Renal pelvis (tissue), 4 donors: ENCODE data around the gene RBFA. TPM values are rescaled to one million over a fixed set of nuclear protein-coding genes. Genes with fewer than 3 reads are reported as not detected.
A peak's percentile ranks its signal among the peaks of the same experiment; 100 is the strongest.
"Not testable (repeated sequence)": the region's sequence is repeated elsewhere in the genome, so short reads cannot be mapped to it uniquely, and the experiment has no call there.

Source experiments
- DNase-seq: peaks from one replicate; pipeline ENCODE4 v3.0.0-alpha.2; 2013
- polyA plus RNA-seq, 3 donors: library from polyadenylated mRNA; unstranded; fragments of 120-200 nt; gene quantifications; one replicate each; pipeline ENCODE4 v1.2.1, GENCODE V29; 2013; ENCODE audit not compliant: insufficient read length in 3 of 3

The RBFA gene
- polyA plus RNA-seq, 3 donors: 31.3 to 43.6 (median 40.4) TPM

DNA sequence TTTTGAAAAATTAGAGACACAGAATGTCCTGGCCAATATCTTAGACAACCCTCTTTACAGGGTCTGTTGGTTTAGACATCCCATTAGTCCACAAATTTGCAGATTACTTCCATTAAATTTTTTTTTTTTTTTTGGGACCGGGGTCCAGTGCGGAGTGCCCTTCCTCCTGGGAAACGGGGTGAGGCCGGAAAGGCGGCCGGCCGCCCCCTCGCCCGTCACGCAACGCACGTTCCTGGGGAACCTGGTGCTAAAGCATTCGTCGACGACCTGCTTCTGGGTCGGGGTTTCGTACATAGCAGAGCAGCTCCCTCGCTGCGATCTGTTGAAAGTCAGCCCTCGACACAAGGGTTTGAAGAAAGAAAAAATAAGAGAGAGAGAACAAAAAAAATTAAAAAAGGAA is 21.5 kb upstream of the RBFA start:
- DNase-seq: no peak

- DNase-seq: no peak
Observed at GRCh38 chr18:80022613-80023012, 11.6 kb upstream of the RBFA start.

DNA sequence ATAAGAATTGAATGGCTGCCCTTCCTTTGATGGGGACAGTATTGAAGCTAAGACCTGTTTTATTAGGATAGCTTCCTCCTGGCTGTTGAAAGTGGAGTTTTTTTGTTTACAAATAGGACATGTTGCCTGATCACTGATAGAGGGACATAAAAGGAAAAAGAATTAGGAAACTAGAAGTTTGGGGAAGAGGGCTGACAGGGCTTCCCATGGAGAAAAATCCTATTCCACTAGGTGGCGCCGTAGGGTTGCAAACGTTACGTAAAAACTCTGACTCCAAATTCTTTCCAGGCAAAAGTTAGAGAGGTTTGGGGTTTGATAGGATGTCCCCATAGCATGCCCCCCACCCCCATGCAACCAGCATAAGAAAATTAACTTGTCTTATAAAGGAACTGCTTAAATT is 11.1 kb upstream of the RBFA start:
- no peak for DNase-seq

DNA sequence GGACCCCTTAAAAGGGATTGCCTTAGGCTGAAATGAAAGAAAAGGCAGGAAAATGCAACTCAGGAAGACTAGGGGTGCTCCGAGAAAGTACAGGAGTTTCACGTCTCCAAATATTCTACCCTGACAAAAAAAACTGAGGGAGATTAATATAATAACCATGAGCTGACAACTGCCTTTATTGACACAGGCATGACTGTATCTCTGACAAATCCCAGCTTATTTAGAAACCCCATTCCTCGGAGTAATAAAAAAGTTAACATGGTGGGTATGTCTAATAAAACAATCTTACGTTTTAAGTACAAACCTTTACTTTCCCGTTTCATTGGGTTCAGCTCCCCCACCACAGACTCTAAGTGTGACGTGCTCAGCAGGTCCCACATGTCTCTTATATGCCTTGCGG is 7.9 kb upstream of the RBFA start:
- DNase-seq: no peak

DNA sequence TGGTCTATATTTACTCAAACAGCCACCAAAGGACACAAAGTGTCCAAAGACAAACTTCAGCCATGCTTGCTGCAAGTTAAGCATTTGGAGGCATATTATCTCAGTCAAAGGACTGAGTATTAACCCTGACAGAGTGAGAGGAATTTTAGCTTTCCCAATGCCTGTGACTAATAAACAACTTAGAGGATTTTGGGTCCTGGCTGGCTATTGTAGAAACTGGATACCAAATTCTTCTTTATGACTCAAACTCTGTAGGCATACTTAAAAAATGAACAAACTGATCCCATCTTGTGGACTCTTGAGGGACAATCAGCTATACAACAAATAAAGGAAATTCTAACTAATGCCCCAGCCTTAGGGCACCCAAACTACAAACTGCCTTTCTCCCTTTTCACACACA is 6.5 kb upstream of the RBFA start:
- DNase-seq: not testable (repeated sequence)

DNA sequence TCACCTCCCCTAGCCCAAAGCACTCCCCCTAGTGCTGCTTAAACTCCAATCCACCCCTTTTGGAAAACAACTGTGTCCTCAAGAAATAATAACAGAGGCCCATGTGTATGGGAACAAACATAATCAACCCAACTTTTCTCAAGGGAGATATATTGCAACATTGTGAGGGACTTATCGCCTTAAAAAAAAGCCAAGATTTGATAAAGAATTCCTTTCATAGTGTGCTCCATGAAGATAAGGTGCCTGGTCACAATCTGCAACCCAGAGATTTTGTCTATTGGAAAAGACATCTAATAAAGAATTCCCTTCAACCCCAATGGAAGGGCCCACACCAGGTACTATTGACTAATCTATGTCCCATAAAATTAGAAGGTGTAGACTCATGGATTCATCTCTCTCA is 4.5 kb upstream of the RBFA start:
- DNase-seq: no peak

DNA sequence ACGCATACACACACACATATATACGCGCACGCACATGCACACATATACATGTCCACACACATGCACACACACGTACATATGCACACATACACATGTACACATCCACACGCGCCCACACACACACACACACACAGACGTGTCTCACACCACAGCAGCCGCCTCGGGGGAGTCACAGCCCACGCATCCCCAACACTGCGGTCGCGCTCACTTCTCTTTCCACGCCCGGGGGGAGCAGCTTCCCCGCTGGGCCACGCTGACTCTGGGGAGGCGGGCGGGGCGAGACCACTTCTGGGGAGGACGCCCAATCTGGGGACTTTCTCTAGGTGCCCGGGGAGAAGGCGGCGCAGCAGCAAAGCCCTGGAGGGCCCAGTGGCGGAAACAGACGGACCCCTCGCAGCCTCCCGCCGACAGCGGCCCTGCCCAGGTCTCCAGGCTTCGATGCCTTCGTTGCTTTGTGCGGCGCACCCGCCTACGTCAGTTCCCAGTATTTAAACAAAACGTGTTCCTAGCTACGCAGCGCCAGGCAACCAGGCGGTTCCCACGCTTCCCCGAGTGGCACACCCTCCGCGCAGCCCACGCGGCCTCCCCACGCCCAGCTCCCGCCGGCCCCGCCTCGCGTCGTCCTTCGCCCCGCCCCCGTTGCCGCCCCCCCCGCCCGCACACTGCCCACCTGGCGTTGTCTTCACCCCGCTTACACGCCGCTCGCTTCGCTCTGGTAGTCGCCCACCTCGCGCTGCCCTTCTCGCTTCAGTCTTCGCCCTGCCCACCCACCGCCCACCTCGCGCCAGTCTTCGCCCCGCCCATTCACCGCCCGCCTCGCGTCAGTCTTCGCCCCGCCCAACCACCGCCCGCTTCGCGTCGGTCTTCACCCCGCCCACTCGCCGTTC is 810 bp upstream of the RBFA start:
- no peak for DNase-seq

GRCh38 chr18:80034852-80035406 is 695 bp downstream of the RBFA start:
- no peak for DNase-seq

DNA sequence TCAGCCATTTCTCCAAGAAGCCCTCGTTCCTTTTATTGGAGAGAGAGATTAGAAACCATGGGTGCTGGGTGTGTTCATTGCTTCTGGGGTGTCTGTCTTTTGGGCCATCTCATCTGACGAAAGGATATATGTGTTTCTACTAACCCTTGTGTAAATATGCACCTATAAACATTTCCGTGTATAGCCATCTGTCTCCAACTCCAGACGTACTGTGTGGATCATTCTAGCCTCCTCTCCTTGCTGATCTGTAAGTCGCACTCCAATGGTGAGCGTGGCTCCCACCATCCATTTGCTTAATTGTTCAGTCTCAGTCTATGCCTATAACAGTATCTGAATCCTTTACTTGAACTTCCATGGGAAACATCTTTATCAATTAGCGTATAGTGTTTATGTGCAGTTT is 1.8 kb downstream of the RBFA start:
- DNase-seq: no peak

GRCh38 chr18:80037300-80037699 is 3.1 kb downstream of the RBFA start:
- DNase-seq: no peak

GRCh38 chr18:80037869-80038630 is 3.8 kb downstream of the RBFA start:
- peak; percentile 16 for DNase-seq

GRCh38 chr18:80040515-80040914 is 6.3 kb downstream of the RBFA start:
- no peak for DNase-seq

- DNase-seq: no peak
Observed at GRCh38 chr18:80041424-80041823, 7.2 kb downstream of the RBFA start.

DNA sequence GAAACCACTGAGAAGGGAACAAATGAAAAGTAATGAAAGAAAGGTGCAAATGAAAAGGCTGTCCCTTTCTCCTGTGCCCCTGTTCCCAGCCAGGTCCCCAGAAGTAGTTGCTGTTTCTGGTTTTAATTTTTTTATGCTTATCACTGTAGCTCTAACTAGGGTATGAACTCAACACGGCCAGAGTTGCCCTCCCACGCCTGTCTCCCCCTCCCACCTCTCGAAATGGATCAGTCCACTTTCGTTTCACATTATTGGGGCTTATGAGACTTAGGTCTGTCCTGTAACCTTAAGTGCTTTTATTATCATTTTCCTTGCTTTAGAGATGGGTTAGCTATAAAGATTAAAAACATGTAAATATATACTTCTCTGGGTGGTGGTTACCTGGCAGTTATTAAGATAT is 8.6 kb downstream of the RBFA start:
- DNase-seq: no peak

GRCh38 chr18:80044072-80044471 is 9.8 kb downstream of the RBFA start:
- DNase-seq: no peak

- no peak for DNase-seq
Observed at GRCh38 chr18:80046011-80046410, 11.8 kb downstream of the RBFA start.

GRCh38 chr18:80046431-80046830 is 12.2 kb downstream of the RBFA start:
- DNase-seq: no peak

DNA sequence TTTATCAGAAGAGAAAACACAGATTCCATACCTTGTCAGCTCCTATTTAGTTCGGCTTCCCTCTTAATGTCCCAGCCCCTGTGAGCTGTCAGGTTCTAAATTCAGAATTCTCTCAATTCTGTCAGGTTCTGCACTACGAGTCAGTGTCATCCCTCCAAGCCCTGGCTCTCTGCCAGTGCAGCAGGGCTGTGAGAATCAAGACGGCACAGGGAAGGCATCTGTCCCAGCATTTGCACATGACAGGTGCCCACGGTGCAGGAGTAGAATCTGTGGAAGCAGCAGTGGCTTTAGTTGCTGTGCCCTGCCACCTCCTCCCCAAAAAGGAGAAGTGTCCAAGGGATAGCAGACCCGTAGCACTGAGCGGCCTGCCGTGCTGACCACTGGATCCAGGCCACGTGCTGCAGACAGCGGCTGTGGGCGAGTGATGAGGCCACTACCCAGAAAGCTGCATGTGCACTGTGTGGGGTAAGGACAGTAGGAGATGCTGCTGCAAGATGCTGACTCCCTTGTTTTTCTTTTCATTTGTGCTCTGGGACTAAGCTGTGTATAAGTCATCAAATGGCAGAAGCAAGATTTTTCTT is 12.8 kb downstream of the RBFA start:
- no peak for DNase-seq

- DNase-seq: no peak
Observed at GRCh38 chr18:80050797-80051196, 16.6 kb downstream of the RBFA start.

GRCh38 chr18:80056095-80056494 is 21.9 kb downstream of the RBFA start:
- DNase-seq: no peak

- no peak for DNase-seq
Observed at GRCh38 chr18:80059945-80060344, 25.7 kb downstream of the RBFA start.

GRCh38 chr18:80065705-80066104 is 31.5 kb downstream of the RBFA start:
- DNase-seq: no peak

GRCh38 chr18:80067321-80067720 is 33.1 kb downstream of the RBFA start:
- no peak for DNase-seq
